Adipose tissue (tissue), 3 donors: ENCODE results near the gene MATN4. TPM values are rescaled to one million over a fixed set of nuclear protein-coding genes. Genes with fewer than 3 reads are reported as not detected.

Experiments
- H3K27ac ChIP-seq: one replicate; pipeline ENCODE4 v1.5.1; 2013; ENCODE audit warnings: low read depth, low read length
- WGBS, 3 donors: extraction: QIAGEN DNeasy Blood & Tissue Kit; methylation state at CpG; one replicate each; pipeline ENCODE4 v1.1.7; 2013; 5-methylcytosine and 5-hydroxymethylcytosine counted together
- polyA plus RNA-seq, 3 donors: library from polyadenylated mRNA; stranded (reverse); fragments of 200-250 nt; gene quantifications; one replicate each; pipeline ENCODE4 v1.2.3, GENCODE V29; 2013
- donor health status: healthy with polysubstance abuse.
- donor health status: Bipolar disorder and iron deficiency.
- donor health status: healthy.

The MATN4 gene
- polyA plus RNA-seq, 3 donors = 0.07 to 4.8 TPM; not detected in 1

GRCh38 chr20:45318948-45319347, 10.8 kb upstream of the MATN4 start:
- no peak overlapping the region for H3K27ac ChIP-seq
- WGBS, 3 donors = 59 to 71% (median 68%) methylated on average over 2 of the region's 2 CpGs

GRCh38 chr20:45318386-45318939, 10.4 kb upstream of the MATN4 start:
- WGBS, 3 donors = 64 to 68% (median 66%) methylated on average over 7 of the region's 7 CpGs
- no peak overlapping the region for H3K27ac ChIP-seq

GRCh38 chr20:45317826-45318225, 9.7 kb upstream of the MATN4 start:
- WGBS, 3 donors = 61 to 73% (median 71%) methylated on average over 3 of the region's 3 CpGs

GRCh38 chr20:45316150-45317080, 8.3 kb upstream of the MATN4 start:
- WGBS, 3 donors = 23 to 51% (median 27%) methylated on average over 68 to 71 of the region's 71 CpGs
- H3K27ac ChIP-seq = no peak overlapping the region

More at GRCh38 chr20:45317826-45318225, 9.7 kb upstream of the MATN4 start:
- H3K27ac ChIP-seq = no peak overlapping the region

- H3K27ac ChIP-seq = no peak overlapping the region
- 86 to 91% (median 89%) methylated on average over 4 of the region's 4 CpGs for WGBS, 3 donors
These were observed 7.6 kb upstream of the MATN4 start for GRCh38 chr20:45315672-45316071.

- no peak overlapping the region for H3K27ac ChIP-seq
- WGBS, 3 donors = 51 to 86% (median 79%) methylated on average over 11 of the region's 11 CpGs
These were observed 5.8 kb upstream of the MATN4 start for GRCh38 chr20:45313943-45314342.

- 62 to 93% (median 92%) methylated on average over 8 of the region's 8 CpGs for WGBS, 3 donors
- no peak overlapping the region for H3K27ac ChIP-seq
These were observed 5.1 kb upstream of the MATN4 start for GRCh38 chr20:45313065-45313695.

GRCh38 chr20:45312241-45312640, 4.1 kb upstream of the MATN4 start:
- WGBS, 3 donors = 27 to 59% (median 56%) methylated on average over 21 of the region's 21 CpGs
- no peak overlapping the region for H3K27ac ChIP-seq

- H3K27ac ChIP-seq = no peak overlapping the region
- WGBS, 3 donors = 13 to 20% (median 18%) methylated on average over 45 of the region's 45 CpGs
These were observed 3.6 kb upstream of the MATN4 start for GRCh38 chr20:45311589-45312211.

- no peak overlapping the region for H3K27ac ChIP-seq
- WGBS, 3 donors = 28 to 59% (median 58%) methylated on average over 3 of the region's 3 CpGs
These were observed 976 bp upstream of the MATN4 start for GRCh38 chr20:45309075-45309474.

- WGBS, 3 donors = 18 to 55% (median 48%) methylated on average over 16 of the region's 16 CpGs
- H3K27ac ChIP-seq = no peak overlapping the region
These were observed 941 bp downstream of the MATN4 start for GRCh38 chr20:45307076-45307640.

GRCh38 chr20:45306431-45306982, 1.6 kb downstream of the MATN4 start, which contains the start of gene RBPJL:
Gene RBPJL (plus strand): TSS chr20:45306840. CDS start chr20:45306923, 83 bp downstream.
- WGBS, 3 donors = 12 to 24% (median 22%) methylated on average over 41 of the region's 41 CpGs

GRCh38 chr20:45305262-45305661, 2.8 kb downstream of the MATN4 start:
- WGBS, 3 donors = 30 to 73% (median 62%) methylated on average over 4 of the region's 4 CpGs
- H3K27ac ChIP-seq = no peak overlapping the region

More at GRCh38 chr20:45306431-45306982, 1.6 kb downstream of the MATN4 start, which contains the start of gene RBPJL:
- no peak within 1 kb of the TSS for H3K27ac ChIP-seq

- no peak overlapping the region for H3K27ac ChIP-seq
- 73 to 83% (median 82%) methylated on average over 43 of the region's 43 CpGs for WGBS, 3 donors
These were observed 3.6 kb downstream of the MATN4 start for GRCh38 chr20:45304464-45304999.

- 43 to 79% (median 71%) methylated on average over 47 of the region's 47 CpGs for WGBS, 3 donors
- H3K27ac ChIP-seq = no peak overlapping the region
These were observed 4.3 kb downstream of the MATN4 start for GRCh38 chr20:45303586-45304463.

GRCh38 chr20:45301824-45302271, 6.3 kb downstream of the MATN4 start:
- no peak overlapping the region for H3K27ac ChIP-seq
- 78 to 87% (median 82%) methylated on average over 5 of the region's 5 CpGs for WGBS, 3 donors

GRCh38 chr20:45300961-45301360, 7.1 kb downstream of the MATN4 start:
- 40 to 62% (median 62%) methylated on average over 4 of the region's 4 CpGs for WGBS, 3 donors
- no peak overlapping the region for H3K27ac ChIP-seq
